Measurements from ENCODE around the gene COL20A1. TPM values are rescaled to one million over a fixed set of nuclear protein-coding genes. Genes with fewer than 3 reads are reported as not detected.
"Not testable (repeated sequence)": the region's sequence is repeated elsewhere in the genome, so short reads cannot be mapped to it uniquely, and the experiment has no call there.

COL20A1 gene
- total RNA-seq, 1 donor from 2014 or later, result 5.0 TPM

DNA sequence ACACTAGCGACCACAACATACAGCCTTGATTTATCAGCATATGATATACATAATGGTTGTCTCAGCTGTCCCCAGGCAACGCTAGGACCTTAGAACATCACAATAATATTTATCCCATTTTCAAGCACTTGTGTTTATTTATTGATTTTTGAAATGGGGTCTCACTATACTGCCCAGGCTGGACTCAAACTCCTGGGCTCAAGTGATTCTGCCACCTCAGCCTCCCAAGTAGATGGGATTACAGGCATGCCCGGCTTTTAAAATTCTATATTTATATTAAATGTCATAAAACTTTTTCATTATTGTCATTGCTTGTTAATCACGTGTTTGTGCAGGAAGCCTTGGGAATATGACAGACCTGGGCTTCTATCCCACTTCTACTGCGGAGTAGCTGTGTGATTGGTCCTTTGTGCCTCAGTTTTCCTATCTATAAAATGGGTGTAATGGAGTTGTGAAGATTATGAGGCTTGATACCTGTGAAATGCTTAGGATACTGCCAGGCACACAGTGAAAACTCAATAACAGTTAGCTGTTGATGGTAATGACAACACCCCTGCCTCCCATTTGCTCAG is 10.2 kb downstream of the COL20A1 start:
- H3K4me1 Mint-ChIP-seq (ENCODE audit: low read depth, unreplicated experiment), result no peaks in the 10 kb centered on the region
- Histone ChIP-seq H4K20me1 (ENCODE audit: insufficient read depth, low read length) (no peaks in the 10 kb centered on the region), H3K27me3 (ENCODE audit: insufficient read depth, low read length) (peaks cover 18% of the 10 kb centered on the region), H3K4me2 (ENCODE audit: low read length) (no peak overlapping the region), H3K9ac (ENCODE audit: low read length) (no peak overlapping the region), H3K27ac (ENCODE audit: low read depth, low read length) (no peak overlapping the region), H3K79me2 (ENCODE audit: insufficient read depth, low read length) (no peaks in the 10 kb centered on the region), H2AFZ (ENCODE audit: low read depth, low read length) (no peak overlapping the region), H3K9me3 (ENCODE audit: insufficient read depth, low read depth, low read length) (peaks cover 3% of the 10 kb centered on the region), H3K4me3 (ENCODE audit: insufficient read depth, low read depth, low read length) (no peak overlapping the region), H3K4me1 (ENCODE audit: insufficient read depth, low read length) (no peaks in the 10 kb centered on the region), H3K36me3 (ENCODE audit: insufficient read depth, low read length) (no peaks in the 10 kb centered on the region)
- peaks cover 13% of the 10 kb centered on the region for H3K36me3 Mint-ChIP-seq (ENCODE audit: low read depth, unreplicated experiment)
- no peak overlapping the region for H3K27ac Mint-ChIP-seq (ENCODE audit: unreplicated experiment)
- FAIRE-seq (no peak), DNase-seq (ENCODE audit: low read depth) (no peak)
- peaks cover 17% of the 10 kb centered on the region for H3K27me3 Mint-ChIP-seq (ENCODE audit: low read depth, unreplicated experiment)
- TF ChIP-seq EZH2 (IDR thresholded peaks at IDR 0.05; ENCODE audit: insufficient read depth, low read length), result no peak
- TF ChIP-seq, protein P1, sequence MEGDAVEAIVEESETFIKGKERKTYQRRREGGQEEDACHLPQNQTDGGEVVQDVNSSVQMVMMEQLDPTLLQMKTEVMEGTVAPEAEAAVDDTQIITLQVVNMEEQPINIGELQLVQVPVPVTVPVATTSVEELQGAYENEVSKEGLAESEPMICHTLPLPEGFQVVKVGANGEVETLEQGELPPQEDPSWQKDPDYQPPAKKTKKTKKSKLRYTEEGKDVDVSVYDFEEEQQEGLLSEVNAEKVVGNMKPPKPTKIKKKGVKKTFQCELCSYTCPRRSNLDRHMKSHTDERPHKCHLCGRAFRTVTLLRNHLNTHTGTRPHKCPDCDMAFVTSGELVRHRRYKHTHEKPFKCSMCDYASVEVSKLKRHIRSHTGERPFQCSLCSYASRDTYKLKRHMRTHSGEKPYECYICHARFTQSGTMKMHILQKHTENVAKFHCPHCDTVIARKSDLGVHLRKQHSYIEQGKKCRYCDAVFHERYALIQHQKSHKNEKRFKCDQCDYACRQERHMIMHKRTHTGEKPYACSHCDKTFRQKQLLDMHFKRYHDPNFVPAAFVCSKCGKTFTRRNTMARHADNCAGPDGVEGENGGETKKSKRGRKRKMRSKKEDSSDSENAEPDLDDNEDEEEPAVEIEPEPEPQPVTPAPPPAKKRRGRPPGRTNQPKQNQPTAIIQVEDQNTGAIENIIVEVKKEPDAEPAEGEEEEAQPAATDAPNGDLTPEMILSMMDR (IDR thresholded peaks at IDR 0.05; ENCODE audit: insufficient read depth, low read depth, low read length), result no peak
- no peaks in the 10 kb centered on the region for H3K9me3 Mint-ChIP-seq (ENCODE audit: unreplicated experiment)
- no peak overlapping the region for H3K4me3 Mint-ChIP-seq (ENCODE audit: unreplicated experiment)

DNA sequence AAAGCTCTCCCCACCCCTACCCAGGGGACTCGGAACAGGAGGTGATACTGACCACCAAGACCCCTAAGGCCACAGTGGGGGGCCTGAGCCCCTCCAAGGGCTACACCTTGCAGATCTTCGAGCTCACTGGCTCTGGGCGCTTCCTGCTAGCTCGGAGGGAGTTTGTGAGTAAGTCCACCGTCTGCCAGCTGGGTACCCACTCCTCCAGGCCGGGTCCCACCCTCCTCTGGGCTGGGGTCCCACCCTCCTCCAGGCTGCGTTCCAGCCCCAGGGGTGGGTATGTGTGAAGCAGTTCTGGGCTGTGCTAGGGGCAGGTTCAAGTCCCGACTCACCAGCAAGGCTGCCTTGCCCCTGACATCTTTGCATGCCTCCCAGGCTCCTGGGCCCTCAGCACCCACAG is 12.4 kb downstream of the COL20A1 start:
- Histone ChIP-seq H3K79me2 (ENCODE audit: insufficient read depth, low read length) (no peaks in the 10 kb centered on the region), H3K4me2 (ENCODE audit: low read length) (no peak overlapping the region), H3K4me1 (ENCODE audit: insufficient read depth, low read length) (no peaks in the 10 kb centered on the region), H3K4me3 (ENCODE audit: insufficient read depth, low read depth, low read length) (no peak overlapping the region), H2AFZ (ENCODE audit: low read depth, low read length) (no peak overlapping the region), H3K27me3 (ENCODE audit: insufficient read depth, low read length) (peaks cover 8% of the 10 kb centered on the region), H3K27ac (ENCODE audit: low read depth, low read length) (no peak overlapping the region), H3K9ac (ENCODE audit: low read length) (no peak overlapping the region), H3K36me3 (ENCODE audit: insufficient read depth, low read length) (no peaks in the 10 kb centered on the region), H4K20me1 (ENCODE audit: insufficient read depth, low read length) (peaks cover 5% of the 10 kb centered on the region), H3K9me3 (ENCODE audit: insufficient read depth, low read depth, low read length) (peaks cover 3% of the 10 kb centered on the region)
- DNase-seq (ENCODE audit: low read depth), result no peak
- FAIRE-seq, result no peak
- TF ChIP-seq, protein P1 (IDR thresholded peaks at IDR 0.05; ENCODE audit: insufficient read depth, low read depth, low read length), result no peak
- no peak for TF ChIP-seq EZH2 (IDR thresholded peaks at IDR 0.05; ENCODE audit: insufficient read depth, low read length)
- Mint-ChIP-seq H3K36me3 (ENCODE audit: low read depth, unreplicated experiment) (peaks cover 4% of the 10 kb centered on the region), H3K9me3 (ENCODE audit: unreplicated experiment) (no peaks in the 10 kb centered on the region), H3K27me3 (ENCODE audit: low read depth, unreplicated experiment) (peaks cover 7% of the 10 kb centered on the region), H3K4me1 (ENCODE audit: low read depth, unreplicated experiment) (no peaks in the 10 kb centered on the region), H3K27ac (ENCODE audit: unreplicated experiment) (no peak overlapping the region), H3K4me3 (ENCODE audit: unreplicated experiment) (no peak overlapping the region)

DNA sequence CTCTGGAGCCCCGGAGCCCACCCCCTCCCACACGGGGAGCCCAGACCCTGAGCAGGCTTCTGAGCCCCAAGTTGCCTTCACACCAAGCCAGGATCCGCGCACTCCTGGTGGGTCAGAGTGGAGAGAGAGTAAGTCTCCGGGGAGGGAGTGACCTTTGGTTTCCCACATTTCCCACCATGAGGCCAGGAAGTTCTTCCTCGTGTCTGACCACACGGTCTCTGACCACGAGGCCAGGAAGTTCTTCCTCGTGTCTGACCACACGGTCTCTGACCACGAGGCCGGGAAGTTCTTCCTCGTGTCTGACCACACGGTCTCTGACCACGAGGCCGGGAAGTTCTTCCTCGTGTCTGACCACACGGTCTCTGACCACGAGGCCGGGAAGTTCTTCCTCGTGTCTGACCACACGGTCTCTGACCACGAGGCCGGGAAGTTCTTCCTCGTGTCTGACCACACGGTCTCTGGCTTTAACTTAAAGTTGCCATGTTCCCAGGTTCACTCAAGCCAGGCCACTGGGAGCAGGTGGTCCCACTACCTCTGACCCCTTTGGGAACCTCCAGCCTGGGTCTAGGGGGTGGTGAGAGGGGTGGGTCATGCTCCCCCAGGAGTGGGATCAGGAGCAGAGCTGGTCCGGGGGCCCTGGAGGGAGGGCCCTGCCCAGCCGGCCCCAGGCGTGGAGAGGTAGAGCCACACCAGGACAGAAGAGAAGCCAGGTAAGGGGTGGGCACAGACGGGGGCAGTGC is 13.1 kb downstream of the COL20A1 start:
- H4K20me1 ChIP-seq (ENCODE audit: insufficient read depth, low read length); H3K4me3 Mint-ChIP-seq (ENCODE audit: unreplicated experiment); FAIRE-seq: not testable (repeated sequence)

More for the DNA sequence above, 13.1 kb downstream of the COL20A1 start:
- not testable (repeated sequence) for H3K79me2 ChIP-seq (ENCODE audit: insufficient read depth, low read length); H3K36me3 Mint-ChIP-seq (ENCODE audit: low read depth, unreplicated experiment); H3K27me3 ChIP-seq (ENCODE audit: insufficient read depth, low read length); H3K4me1 ChIP-seq (ENCODE audit: insufficient read depth, low read length); H3K27ac Mint-ChIP-seq (ENCODE audit: unreplicated experiment); DNase-seq (ENCODE audit: low read depth); H3K27me3 Mint-ChIP-seq (ENCODE audit: low read depth, unreplicated experiment); H3K9me3 ChIP-seq (ENCODE audit: insufficient read depth, low read depth, low read length); H3K27ac ChIP-seq (ENCODE audit: low read depth, low read length); H2AFZ ChIP-seq (ENCODE audit: low read depth, low read length); H3K4me2 ChIP-seq (ENCODE audit: low read length); H3K4me3 ChIP-seq (ENCODE audit: insufficient read depth, low read depth, low read length); H3K9ac ChIP-seq (ENCODE audit: low read length); H3K4me1 Mint-ChIP-seq (ENCODE audit: low read depth, unreplicated experiment); H3K9me3 Mint-ChIP-seq (ENCODE audit: unreplicated experiment); H3K36me3 ChIP-seq (ENCODE audit: insufficient read depth, low read length)
